HG03342 (cell line): Measurements from ENCODE around the gene CEP350.
"Not testable (repeated sequence)": the region's sequence is repeated elsewhere in the genome, so short reads cannot be mapped to it uniquely, and the experiment has no call there.

Source experiments
- ATAC-seq: cut with Tn5 transposase; IDR thresholded peaks from one replicate; pipeline ENCODE4 v1.9.1; 2021; ENCODE audit warnings: mild to moderate bottlenecking, moderate library complexity; ENCODE audit not compliant: unreplicated experiment

The CEP350 gene

GRCh38 chr1:180112984-180113647, 158.5 kb downstream of the CEP350 start:
- ATAC-seq: no peak

- ATAC-seq: no peak
Observed at GRCh38 chr1:180114396-180114945, 159.9 kb downstream of the CEP350 start.

GRCh38 chr1:180116964-180117763, 162.6 kb downstream of the CEP350 start:
- no peak for ATAC-seq

GRCh38 chr1:180117764-180118116, 163.1 kb downstream of the CEP350 start:
- no peak for ATAC-seq

- no peak for ATAC-seq
Observed at GRCh38 chr1:180119837-180120236, 165.2 kb downstream of the CEP350 start.

- ATAC-seq: no peak
Observed at GRCh38 chr1:180123463-180123936, 168.9 kb downstream of the CEP350 start.

GRCh38 chr1:180130651-180131050, 176.0 kb downstream of the CEP350 start:
- no peak for ATAC-seq

GRCh38 chr1:180131510-180131909, 176.9 kb downstream of the CEP350 start:
- no peak for ATAC-seq

- no peak for ATAC-seq
Observed at GRCh38 chr1:180133193-180133592, 178.6 kb downstream of the CEP350 start.

- not testable (repeated sequence) for ATAC-seq
Observed at GRCh38 chr1:180133688-180134087, 179.1 kb downstream of the CEP350 start.

- ATAC-seq: no peak
Observed at GRCh38 chr1:180135535-180135934, 180.9 kb downstream of the CEP350 start.

GRCh38 chr1:180136331-180136967, 181.8 kb downstream of the CEP350 start:
- ATAC-seq: no peak

- ATAC-seq: no peak
Observed at GRCh38 chr1:180136968-180137356, 182.4 kb downstream of the CEP350 start.

- ATAC-seq: no peak
Observed at GRCh38 chr1:180137776-180138175, 183.2 kb downstream of the CEP350 start.

- no peak for ATAC-seq
Observed at GRCh38 chr1:180141381-180141934, 186.8 kb downstream of the CEP350 start.

- no peak for ATAC-seq
Observed at GRCh38 chr1:180143359-180143758, 188.7 kb downstream of the CEP350 start.

GRCh38 chr1:180144659-180145357, 190.2 kb downstream of the CEP350 start:
- no peak for ATAC-seq

GRCh38 chr1:180145446-180145845, 190.8 kb downstream of the CEP350 start:
- no peak for ATAC-seq

GRCh38 chr1:180150982-180151381, 196.4 kb downstream of the CEP350 start:
- no peak for ATAC-seq

- ATAC-seq: no peak
Observed at GRCh38 chr1:180151508-180151907, 196.9 kb downstream of the CEP350 start.

GRCh38 chr1:180152588-180152987, 198.0 kb downstream of the CEP350 start:
- ATAC-seq: no peak
